Measurements from ENCODE around the gene CFAP97D2.
"Not testable (repeated sequence)": the region's sequence is repeated elsewhere in the genome, so short reads cannot be mapped to it uniquely, and the experiment has no call there.

The CFAP97D2 gene

DNA sequence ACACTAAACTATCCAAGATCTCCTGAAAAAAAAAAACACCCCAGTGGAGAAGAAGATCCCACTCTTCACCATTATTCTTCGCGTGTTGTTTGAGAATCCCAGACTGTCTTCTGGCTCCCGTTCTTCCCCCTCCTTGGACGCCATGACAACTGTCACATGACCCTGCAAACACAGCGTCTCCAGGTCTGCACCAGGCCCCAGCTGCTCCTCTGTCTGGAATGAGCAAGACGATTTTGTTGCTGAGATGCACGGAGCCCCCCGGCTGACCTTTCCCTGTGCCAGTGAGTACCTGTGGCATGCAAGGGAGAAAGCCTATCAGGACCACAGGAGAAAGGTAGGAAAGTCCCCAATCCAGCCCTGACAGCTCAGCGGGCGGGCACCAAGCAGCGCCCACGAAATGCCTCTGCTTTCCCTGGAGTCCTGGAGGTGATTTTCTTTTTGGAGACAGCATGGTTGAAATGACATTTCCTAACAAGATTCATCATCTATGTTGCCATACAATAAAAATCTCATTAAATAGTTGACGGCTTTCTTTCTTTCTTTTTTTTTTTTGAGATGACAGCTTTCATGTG is at the start of gene CFAP97D2:
TSS of gene CFAP97D2 (plus strand) at position 171 of the 572 bp plus-strand sequence. CDS start at position 245, 74 bp downstream.
- no peak for DNase-seq

DNA sequence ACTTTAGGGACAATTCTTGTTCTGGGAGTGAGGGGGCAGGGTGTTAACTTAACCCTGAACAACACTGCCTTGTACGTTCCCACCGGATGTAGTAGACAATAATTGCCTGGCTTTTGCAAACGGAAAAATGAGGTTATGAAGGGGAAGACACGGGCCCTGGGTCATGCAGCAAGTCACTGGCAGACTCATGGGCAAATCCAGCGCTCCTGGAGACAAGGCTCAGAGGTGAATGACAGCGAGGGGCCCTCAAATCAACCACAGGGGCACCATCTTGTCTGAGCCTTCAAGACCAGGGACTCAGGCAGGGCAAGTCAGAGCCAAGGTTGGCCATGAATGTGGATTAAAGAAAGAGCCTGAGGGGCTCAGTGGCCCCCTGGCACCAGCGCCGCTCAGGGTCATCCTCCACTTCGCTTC is 49.4 kb upstream of the CFAP97D2 start:
- ATAC-seq (peak; percentile 48), DNase-seq (peak; percentile 69)

More for the DNA sequence above, at the start of gene CFAP97D2:
- no peak for ATAC-seq

- no peak for DNase-seq
- ATAC-seq: no peak
These were observed 48.8 kb upstream of the CFAP97D2 start for GRCh38 chr13:114130131-114130836.

- ATAC-seq: peak; percentile 30
- DNase-seq: peak; percentile 66
These were observed 48.0 kb upstream of the CFAP97D2 start for GRCh38 chr13:114130837-114131582.

DNA sequence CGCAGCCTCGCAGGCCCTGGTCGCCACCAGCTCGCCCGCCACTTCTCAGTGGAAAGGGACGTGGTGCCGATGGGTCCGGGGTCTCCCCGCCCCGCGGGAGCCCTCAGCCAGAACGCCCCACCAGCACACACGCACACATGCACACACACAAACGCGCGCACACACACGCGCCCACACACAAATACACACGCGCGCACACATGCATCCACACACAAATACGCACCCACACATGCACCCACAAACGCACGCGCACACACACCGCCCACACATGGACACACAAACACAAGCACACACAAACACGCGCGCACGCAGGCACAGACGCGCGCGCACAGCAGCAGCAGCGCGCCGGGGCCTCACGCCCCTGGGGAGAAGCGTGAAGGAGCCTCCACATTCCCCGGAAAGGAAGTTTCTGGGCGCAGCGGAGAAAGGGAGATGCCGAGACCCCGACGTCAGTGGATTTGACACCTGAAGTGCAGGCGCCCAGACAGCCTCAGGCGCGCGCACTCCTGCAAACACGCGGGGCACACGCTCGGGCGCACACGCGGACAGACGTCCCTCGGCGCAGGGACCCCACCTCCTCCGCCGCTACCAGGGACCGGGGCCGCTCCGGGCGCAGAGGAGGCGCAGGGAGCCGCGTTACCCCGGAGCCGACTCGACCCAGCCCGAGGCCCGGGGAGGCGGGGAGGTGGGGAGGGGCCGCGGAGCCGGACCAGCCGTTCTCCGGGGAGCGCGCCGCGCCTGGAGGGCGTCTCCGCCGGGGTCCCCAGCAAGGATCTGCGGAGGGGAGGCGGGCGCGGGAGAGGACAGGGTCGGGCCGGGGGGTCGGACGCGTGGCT is 47.3 kb upstream of the CFAP97D2 start:
- DNase-seq: peak; percentile 46
- no peak for ATAC-seq

DNA sequence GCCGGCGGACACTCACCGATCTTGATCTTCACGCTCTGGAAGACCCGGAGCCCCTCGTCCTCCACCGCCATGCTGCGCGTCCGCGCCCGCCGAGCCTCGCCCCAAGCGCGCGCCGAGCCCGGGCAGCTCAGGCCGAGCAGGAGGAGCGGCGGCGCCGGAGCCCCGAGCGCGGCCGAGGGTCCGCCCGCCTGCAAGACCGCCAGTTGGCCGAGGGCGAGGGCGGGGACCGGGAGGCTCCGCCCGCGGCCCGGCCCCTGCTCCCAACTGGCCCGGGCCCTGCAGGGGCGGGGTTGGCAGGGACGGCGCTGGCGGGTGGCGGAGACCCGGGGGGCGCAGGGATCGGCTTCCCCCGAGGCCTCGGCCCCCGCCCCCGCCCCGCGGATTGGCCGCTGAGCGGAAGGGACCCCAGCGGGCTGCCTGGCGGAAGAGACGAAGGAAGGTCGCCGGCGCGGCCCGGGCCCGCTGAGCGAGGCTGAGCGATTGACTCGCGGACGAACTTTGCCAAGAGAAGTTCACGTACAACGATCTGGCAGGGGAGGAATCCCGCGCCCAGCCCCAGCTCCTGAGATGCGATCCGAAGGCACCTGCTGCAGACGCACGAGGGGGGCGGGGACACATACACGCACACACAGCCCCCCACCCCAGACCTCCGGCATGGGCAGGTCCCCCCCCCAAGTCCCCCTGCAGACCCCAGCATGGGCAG is 46.5 kb upstream of the CFAP97D2 start, which contains the start of gene RASA3:
TSS of gene RASA3 (minus strand) at position 205 of the 703 bp plus-strand sequence. CDS start at position 71, 134 bp downstream.
- DNase-seq (peak; percentile 80), ATAC-seq (peak; percentile 62)

GRCh38 chr13:114133126-114133525 is 45.9 kb upstream of the CFAP97D2 start:
- DNase-seq, ATAC-seq: not testable (repeated sequence)

DNA sequence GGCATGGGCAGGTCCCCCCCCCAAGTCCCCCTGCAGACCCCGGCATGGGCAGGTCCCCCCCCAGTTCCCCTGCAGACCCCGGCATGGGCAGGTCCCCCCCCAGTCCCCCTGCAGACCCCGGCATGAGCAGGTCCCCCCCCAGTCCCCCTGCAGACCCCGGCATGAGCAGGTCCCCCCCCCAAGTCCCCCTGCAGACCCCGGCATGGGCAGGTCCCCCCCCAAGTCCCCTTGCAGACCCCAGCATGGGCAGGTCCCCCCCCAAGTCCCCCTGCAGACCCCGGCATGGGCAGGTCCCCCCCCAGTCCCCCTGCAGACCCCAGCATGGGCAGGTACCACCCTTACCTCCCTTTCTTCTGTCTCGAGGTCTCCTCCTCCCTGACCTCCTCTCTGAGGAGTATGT is 45.5 kb upstream of the CFAP97D2 start:
- ATAC-seq, DNase-seq: not testable (repeated sequence)

DNA sequence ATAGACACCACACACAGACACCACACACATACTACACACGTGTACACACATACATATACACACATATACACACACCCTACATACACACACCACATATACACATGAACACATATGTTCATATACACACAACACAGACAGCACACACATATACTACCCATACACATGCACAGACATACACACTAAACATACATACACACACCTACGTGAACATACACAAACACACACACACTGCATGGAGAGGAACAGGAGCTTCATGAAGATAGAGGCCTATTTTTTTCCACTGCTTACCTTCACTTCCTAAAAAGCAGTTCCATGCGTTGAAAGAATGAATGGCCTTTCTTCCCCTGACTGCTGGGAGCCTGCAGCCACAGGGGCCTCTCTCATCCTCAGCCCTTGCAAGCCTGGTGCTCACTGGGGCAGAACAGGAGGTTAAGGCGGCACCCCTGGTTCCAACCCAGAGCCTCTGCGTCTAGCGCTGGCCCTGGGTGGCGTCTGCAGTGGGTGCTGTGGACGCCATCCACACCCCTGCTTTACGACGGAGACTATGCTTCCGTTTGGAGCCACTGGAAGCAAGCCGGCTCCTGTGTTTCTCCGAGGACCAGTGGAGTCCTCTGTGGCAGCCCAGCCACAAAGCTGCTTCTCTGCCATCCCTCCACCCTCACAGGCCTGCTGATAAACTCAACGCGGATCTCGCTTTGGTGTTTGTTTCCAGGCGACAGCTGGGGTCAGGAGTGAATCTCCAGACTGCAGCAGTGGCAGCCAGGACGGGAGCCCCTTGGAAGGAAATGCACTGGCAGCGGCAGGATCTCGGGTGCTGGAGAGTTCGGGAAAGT is 44.7 kb upstream of the CFAP97D2 start:
- DNase-seq: no peak

DNA sequence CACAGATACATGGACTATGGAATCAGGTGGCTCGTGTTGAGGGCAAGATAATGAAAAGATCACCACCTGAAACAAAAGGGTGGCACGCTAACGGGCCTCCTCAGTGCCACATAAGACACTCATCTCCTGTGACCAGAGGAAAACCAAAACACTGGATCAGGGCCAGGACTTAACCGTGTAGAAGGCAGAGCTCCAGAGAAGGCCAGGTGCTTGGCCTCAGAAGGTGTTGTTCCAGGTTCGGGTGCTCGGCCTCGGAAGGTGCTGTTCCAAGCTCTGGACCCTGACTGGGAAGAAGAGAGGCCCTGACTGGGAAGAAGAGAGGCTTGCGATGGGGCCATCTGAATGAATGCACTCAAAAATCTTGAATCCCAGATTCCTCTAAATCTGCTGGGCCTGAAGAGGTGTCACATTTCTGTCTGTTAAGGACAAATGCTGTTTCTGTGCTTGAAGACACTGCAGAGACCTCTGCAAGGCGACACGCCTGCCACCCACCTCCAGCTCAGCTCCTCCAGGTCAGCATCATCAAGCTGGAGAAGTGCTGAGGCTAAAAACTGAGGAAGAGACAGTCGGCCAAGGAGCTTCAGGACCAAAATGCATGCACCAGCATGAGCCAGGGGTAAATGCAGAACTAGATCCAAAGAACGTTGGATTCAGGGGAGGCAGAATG is 44.0 kb upstream of the CFAP97D2 start:
- ATAC-seq (no peak), DNase-seq (no peak)

More for the DNA sequence above, 44.7 kb upstream of the CFAP97D2 start:
- no peak for ATAC-seq

DNA sequence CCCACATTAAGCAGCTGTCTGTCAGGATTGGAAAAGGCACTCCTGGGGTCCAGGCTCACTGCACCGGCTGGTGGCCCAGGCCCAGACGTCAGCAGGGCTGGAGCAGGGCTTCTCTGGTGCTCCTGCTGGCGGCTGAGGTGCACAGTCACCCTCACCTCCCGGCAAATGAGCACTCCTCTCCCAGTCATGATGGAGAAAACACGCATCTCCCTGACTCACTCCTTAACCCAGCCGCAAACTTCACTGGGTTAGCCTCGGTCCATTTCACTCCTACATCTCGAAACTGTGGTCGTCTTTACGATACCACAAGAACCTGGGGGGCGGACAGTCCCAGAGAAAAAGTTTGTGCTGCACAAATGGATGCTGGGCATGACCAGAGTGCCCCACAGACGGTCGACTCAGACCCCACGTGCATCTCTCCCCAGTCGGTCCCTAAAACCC is 43.3 kb upstream of the CFAP97D2 start:
- DNase-seq: no peak
- no peak for ATAC-seq

- no peak for ATAC-seq
These were observed 42.5 kb upstream of the CFAP97D2 start for GRCh38 chr13:114136576-114136975.

DNA sequence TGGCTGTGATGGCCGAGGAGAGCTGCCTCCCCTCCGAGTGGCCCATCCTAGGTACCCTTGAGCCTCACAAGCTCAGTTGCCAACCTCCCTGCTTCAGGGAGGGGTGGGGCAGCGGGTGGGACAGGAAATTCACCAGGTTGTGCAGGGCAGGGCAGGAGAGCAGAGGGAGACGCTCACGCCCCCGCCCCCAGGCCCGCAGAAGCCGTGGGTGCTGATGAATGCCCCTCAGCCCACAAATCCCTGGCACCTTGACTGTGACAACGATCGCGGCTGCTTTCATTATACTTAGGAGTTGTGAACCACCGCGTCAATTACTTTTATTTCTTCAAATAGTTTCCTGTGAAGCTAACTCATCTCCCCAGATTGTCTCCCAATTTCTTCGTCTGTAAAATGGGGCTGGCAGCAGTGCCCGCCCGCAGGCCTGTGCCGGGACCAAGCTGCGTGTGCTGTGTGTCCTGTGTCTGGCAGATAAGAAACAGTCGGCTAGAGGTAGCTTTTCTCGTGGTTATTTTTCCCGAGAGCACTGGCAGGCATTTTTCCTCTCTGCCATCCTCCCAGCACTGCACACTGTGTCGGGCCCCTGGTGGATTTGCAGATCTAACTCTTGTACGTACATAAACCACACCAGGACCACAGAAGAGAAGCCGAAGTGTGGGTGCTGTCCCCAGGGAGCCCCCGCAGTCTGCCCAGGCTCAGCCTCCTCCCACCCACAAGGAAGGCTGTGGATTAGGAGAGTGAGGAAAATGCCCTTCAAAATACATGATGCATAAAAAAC is 38.7 kb upstream of the CFAP97D2 start:
- DNase-seq (no peak), ATAC-seq (peak; percentile 16)

More at GRCh38 chr13:114136576-114136975, 42.5 kb upstream of the CFAP97D2 start:
- DNase-seq: no peak

DNA sequence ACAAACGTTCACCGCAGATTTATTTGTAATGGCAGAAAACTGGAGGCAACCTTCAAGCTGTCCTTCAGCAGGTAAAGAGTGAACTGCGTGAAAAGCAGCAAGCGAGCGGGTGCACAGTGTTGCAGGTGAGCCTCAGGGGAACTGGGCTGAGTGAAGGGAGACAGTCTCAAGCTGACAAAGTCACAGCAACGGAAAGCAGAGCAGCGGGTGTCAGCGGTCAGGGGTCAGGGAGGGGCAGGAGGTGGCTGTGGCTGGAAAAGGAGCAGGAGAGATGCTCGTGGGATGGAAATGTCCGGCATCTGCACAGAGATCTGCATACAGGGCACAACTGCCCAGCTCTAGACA is 38.2 kb upstream of the CFAP97D2 start:
- ATAC-seq (peak; percentile 41), DNase-seq (peak; percentile 46)

- ATAC-seq (no peak), DNase-seq (no peak)
These were observed 37.6 kb upstream of the CFAP97D2 start for GRCh38 chr13:114141261-114141996.

GRCh38 chr13:114142137-114142550 is 36.9 kb upstream of the CFAP97D2 start:
- DNase-seq (no peak), ATAC-seq (no peak)

GRCh38 chr13:114142640-114143490 is 36.2 kb upstream of the CFAP97D2 start:
- peak; percentile 33 for ATAC-seq

More at GRCh38 chr13:114142640-114143490, 36.2 kb upstream of the CFAP97D2 start:
- DNase-seq: peak; percentile 56
